Common myeloid progenitor, CD34-positive (primary cell): ENCODE results near the gene RSBN1L. TPM values are rescaled to one million over a fixed set of nuclear protein-coding genes. Genes with fewer than 3 reads are reported as not detected.
"Not testable (repeated sequence)": the region's sequence is repeated elsewhere in the genome, so short reads cannot be mapped to it uniquely, and the experiment has no call there.

Source experiments
- CTCF ChIA-PET: fragments of 350-600 bp; sonication (Branson Sonifier 250); formaldehyde crosslinking; loops from one replicate; lab custom pipeline; 2021; ENCODE audit warnings: antibody characterized with exemption; lab: Charles Lee
- POLR2A ChIA-PET: fragments of 350-600 bp; sonication (Branson Sonifier 250); formaldehyde crosslinking; loops from one replicate; lab custom pipeline; 2021; ENCODE audit warnings: antibody characterized with exemption; lab: Charles Lee
- DNase-seq, 3 donors: peaks; one replicate each; pipeline versions ENCODE4 v3.0.0 to v3.0.0-alpha.2; 2013
- H3K27ac ChIP-seq, 2 experiments: 1 replicate in 1 of 2; 2 replicates in 1 of 2; pipeline ENCODE4 v1.7.0; 2013; ENCODE audit warnings: inconsistent platforms in 2 of 2, low read length in 2 of 2, mild to moderate bottlenecking in 2 of 2, low read depth in 1 of 2, moderate library complexity in 1 of 2; ENCODE audit not compliant: severe bottlenecking in 2 of 2, insufficient read depth in 1 of 2, poor library complexity in 1 of 2
- H3K27me3 ChIP-seq, 5 experiments: replicated peaks in 2 of 5; 1 replicate in 3 of 5; 2 replicates in 2 of 5; pipeline versions ENCODE4 v1.6.1 to v1.7.0; 2013; ENCODE audit warnings: low read length in 4 of 5, mild to moderate bottlenecking in 2 of 5, moderate library complexity in 2 of 5, inconsistent platforms in 1 of 5; ENCODE audit not compliant: insufficient read depth in 5 of 5, control insufficient read depth in 4 of 5
- H3K36me3 ChIP-seq, 4 experiments: 1 replicate in 2 of 4; 2 replicates in 2 of 4; pipeline versions ENCODE4 v1.6.1 to v1.7.0; 2013; ENCODE audit warnings: low read length in 3 of 4, control low read depth in 1 of 4, mild to moderate bottlenecking in 1 of 4; ENCODE audit not compliant: control insufficient read depth in 4 of 4, insufficient read depth in 4 of 4
- H3K4me1 ChIP-seq, 4 experiments: 1 replicate in 3 of 4; 2 replicates in 1 of 4; pipeline versions ENCODE4 v1.6.1 to v1.7.1; 2013; ENCODE audit warnings: low read length in 3 of 4, mild to moderate bottlenecking in 3 of 4, control low read depth in 1 of 4, inconsistent platforms in 1 of 4, moderate library complexity in 1 of 4; ENCODE audit not compliant: control insufficient read depth in 4 of 4, insufficient read depth in 4 of 4; ENCODE audit errors: control extremely low read depth in 1 of 4
- H3K4me3 ChIP-seq, 7 experiments: 1 replicate in 4 of 7; 2 replicates in 3 of 7; pipeline versions ENCODE4 v1.5.1 to v1.7.0; 2013; ENCODE audit warnings: mild to moderate bottlenecking in 7 of 7, low read length in 6 of 7, moderate library complexity in 6 of 7, inconsistent platforms in 2 of 7, low read depth in 2 of 7, control low read depth in 1 of 7; ENCODE audit not compliant: insufficient read depth in 4 of 7, control insufficient read depth in 1 of 7; ENCODE audit errors: extremely low read depth in 1 of 7
- H3K9me3 ChIP-seq, 5 experiments: 1 replicate in 4 of 5; 2 replicates in 1 of 5; pipeline versions ENCODE4 v1.6.1 to v1.7.1; 2013; ENCODE audit warnings: low read length in 4 of 5, mild to moderate bottlenecking in 2 of 5, inconsistent platforms in 1 of 5, low read depth in 1 of 5, moderate library complexity in 1 of 5; ENCODE audit not compliant: control insufficient read depth in 4 of 5, insufficient read depth in 2 of 5; ENCODE audit errors: control extremely low read depth in 1 of 5
- WGBS: methylation state at CpG from one replicate; pipeline ENCODE4 v1.1.5; 2013; ENCODE audit not compliant: insufficient coverage; 5-methylcytosine and 5-hydroxymethylcytosine counted together
- polyA plus RNA-seq: library from polyadenylated mRNA; unstranded; fragments of 120-200 nt; gene quantifications from one replicate; pipeline ENCODE4 v1.2.1, GENCODE V29; 2013

The RSBN1L gene
- 17.3 TPM for polyA plus RNA-seq

GRCh38 chr7:77696057-77696642 lies at the start of gene RSBN1L:
TSS of gene RSBN1L (plus strand) at chr7:77696459. CDS start at chr7:77696470, 11 bp downstream.
- H3K4me1 ChIP-seq = peaks cover 15 to 42% (median 26%) of the 10 kb centered on the region in 4 experiments
- peak; percentile 98 to 99 (median 99) for DNase-seq
- H3K27me3 ChIP-seq = no peaks in the 10 kb centered on the region
- no peaks in the 10 kb centered on the region for H3K9me3 ChIP-seq
- WGBS = 0% methylated on average over 43 of the region's 53 CpGs
- H3K27ac ChIP-seq = peak within 1 kb of the TSS; percentile 87 to 96
- ChIA-PET POLR2A (interaction anchor here (0.6 to 1.3 kb wide), 6 partner anchors 16 to 68 kb away, joined by 3 to 5 read pairs (median 4); no protein-coding TSS in a partner anchor), CTCF (interaction anchor here (0.8 to 4.3 kb wide), 13 partner anchors 10 to 70 kb away, joined by 3 to 28 read pairs (median 4); no protein-coding TSS in a partner anchor)
- H3K36me3 ChIP-seq = peaks cover 3 to 12% (median 6%) of the 10 kb centered on the region in 4 experiments
- H3K4me3 ChIP-seq = peak within 1 kb of the TSS; percentile 97 to 100 (median 99)

GRCh38 chr7:77648742-77649338 lies 47.4 kb upstream of the RSBN1L start:
- WGBS = 100% methylated on average over 2 of the region's 6 CpGs
- no peaks in the 10 kb centered on the region for H3K27me3 ChIP-seq
- no peak for DNase-seq
- CTCF ChIA-PET = interaction anchor here (0.7 to 6.9 kb wide), 3 partner anchors 38 to 111 kb away, joined by 3 to 52 read pairs (median 3); no protein-coding TSS in a partner anchor
- no peak overlapping the region for H3K27ac ChIP-seq
- H3K9me3 ChIP-seq = no peaks in the 10 kb centered on the region
- POLR2A ChIA-PET = interaction anchor here (0.7 kb wide), 1 partner anchor 341 kb away, joined by 5 read pairs; no protein-coding TSS in a partner anchor
- H3K4me1 ChIP-seq = no peaks in the 10 kb centered on the region
- peaks cover 0 to 8% (median 2%) of the 10 kb centered on the region in 4 experiments for H3K36me3 ChIP-seq
- H3K4me3 ChIP-seq = no peak overlapping the region

DNA sequence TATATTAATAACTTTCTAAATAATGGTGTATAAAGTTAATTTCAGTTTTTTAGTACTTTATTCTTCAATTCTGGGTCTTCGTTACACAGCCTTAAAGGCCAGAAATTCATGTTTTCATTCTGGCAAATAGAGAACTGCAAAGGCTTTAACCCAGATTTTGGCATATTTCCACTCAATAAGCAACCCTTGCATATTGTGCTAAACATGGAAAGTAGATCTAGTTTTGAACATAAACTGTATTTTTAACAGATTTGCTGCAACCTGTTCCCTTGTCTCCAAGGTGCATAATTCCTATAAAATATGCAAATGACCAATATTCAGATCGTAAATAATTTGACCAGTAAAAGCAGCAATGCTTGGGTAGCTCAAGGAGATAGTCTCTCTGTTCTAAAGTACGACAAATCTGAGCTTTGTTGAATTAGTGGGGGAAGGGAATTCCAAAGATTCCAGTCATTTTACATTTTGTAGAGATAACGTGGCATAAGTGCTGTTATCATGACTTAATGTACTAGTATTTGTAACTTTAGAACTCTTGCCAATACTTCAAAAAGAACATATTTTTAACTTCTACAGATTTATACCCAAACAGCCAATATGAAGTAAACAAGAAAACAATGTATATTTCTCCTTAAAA lies 46.4 kb upstream of the RSBN1L start:
- ChIA-PET POLR2A (no interaction called here), CTCF (interaction anchor here (0.8 to 6.9 kb wide), 8 partner anchors 9 to 288 kb away, joined by 3 to 52 read pairs (median 3); no protein-coding TSS in a partner anchor)
- no peak for DNase-seq
- no peaks in the 10 kb centered on the region for H3K4me1 ChIP-seq
- H3K27ac ChIP-seq = no peak overlapping the region
- H3K36me3 ChIP-seq = peaks cover 0 to 5% (median under 1%) of the 10 kb centered on the region in 4 experiments
- no peak overlapping the region for H3K4me3 ChIP-seq
- no peaks in the 10 kb centered on the region for H3K27me3 ChIP-seq
- no peaks in the 10 kb centered on the region for H3K9me3 ChIP-seq
- WGBS = no CpG with 5 or more reads among the region's 4 CpGs

DNA sequence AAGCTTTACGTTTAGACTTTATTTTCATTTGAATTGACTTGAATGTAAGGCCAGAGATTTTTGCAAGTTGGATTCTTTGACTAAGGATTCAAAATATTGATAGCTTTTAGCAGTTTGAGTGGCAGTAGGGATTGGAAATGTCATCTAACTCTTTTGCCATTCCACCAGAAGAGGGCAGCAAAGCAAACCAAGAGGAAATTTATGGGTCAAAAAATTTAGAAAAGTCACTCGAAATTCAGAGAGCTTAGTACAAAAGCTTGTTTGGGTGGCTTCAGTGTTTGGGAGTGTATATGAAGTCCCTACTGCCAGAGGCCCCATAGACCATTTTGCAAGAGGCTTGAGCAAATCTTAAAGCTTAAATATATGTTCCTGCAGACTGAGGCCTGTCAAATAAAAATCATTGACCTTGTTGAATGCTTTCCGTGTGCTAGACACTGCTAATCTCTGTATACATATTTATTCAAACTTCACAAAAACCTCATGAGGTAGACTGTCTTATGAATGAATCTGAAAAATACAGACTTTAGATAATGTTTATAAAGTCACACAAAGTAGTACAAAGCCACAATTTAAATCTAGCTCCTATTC lies 44.6 kb upstream of the RSBN1L start:
- Histone ChIP-seq H3K4me3 (no peak overlapping the region), H3K27me3 (no peaks in the 10 kb centered on the region), H3K9me3 (no peaks in the 10 kb centered on the region), H3K36me3 (peaks cover 0 to 3% (median 1%) of the 10 kb centered on the region in 4 experiments), H3K4me1 (no peaks in the 10 kb centered on the region), H3K27ac (no peak overlapping the region)
- ChIA-PET CTCF (interaction anchor here (0.7 to 6.9 kb wide), 30 partner anchors 9 to 388 kb away, joined by 3 to 52 read pairs (median 4); partner anchors contain the start of genes PHTF2, RSBN1L and TMEM60), POLR2A (interaction anchor here (0.9 kb wide), 1 partner anchor 45 kb away, joined by 3 read pairs; the partner anchor contains the start of gene RSBN1L)
- DNase-seq = peak; percentile 40 to 72 (median 61)
- 39% methylated on average over 2 of the region's 3 CpGs for WGBS

DNA sequence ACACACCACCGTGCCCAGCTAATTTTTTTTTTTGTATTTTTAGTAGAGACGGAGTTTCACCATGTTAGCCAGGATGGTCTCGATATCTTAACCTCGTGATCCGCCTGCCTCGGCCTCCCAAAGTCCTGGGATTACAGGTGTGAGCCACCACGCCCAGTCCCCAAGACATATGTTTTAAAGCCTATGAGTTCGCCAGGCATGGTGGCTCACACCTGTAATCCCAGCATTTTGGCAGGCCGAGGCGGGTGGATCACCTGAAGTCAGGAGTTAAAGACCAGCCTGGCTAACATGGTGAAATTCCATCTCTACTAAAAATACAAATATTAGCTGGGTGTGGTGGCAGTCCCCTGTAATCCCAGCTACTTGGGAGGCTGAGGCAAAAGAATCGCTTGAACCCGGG lies 43.4 kb upstream of the RSBN1L start:
- H3K27me3 ChIP-seq, H3K36me3 ChIP-seq, H3K4me1 ChIP-seq, DNase-seq, H3K4me3 ChIP-seq, POLR2A ChIA-PET, H3K27ac ChIP-seq, H3K9me3 ChIP-seq: not testable (repeated sequence)
- CTCF ChIA-PET = interaction anchor here (0.8 to 6.9 kb wide), 9 partner anchors 8 to 368 kb away, joined by 3 to 52 read pairs (median 4); partner anchors contain the start of genes PHTF2 and TMEM60
- WGBS = 98% methylated on average over 11 of the region's 12 CpGs

GRCh38 chr7:77653572-77653971 lies 42.7 kb upstream of the RSBN1L start:
- Histone ChIP-seq H3K9me3 (no peaks in the 10 kb centered on the region), H3K27me3 (no peaks in the 10 kb centered on the region), H3K4me3 (no peak overlapping the region), H3K4me1 (no peaks in the 10 kb centered on the region), H3K27ac (no peak overlapping the region), H3K36me3 (peaks cover 0 to 5% (median 1%) of the 10 kb centered on the region in 4 experiments)
- POLR2A ChIA-PET = no interaction called here
- no peak for DNase-seq
- CTCF ChIA-PET = interaction anchor here (0.6 to 6.9 kb wide), 9 partner anchors 11 to 278 kb away, joined by 3 to 52 read pairs (median 3); no protein-coding TSS in a partner anchor
- WGBS = no CpG with 5 or more reads among the region's 2 CpGs
